A673 (cell line): Measurements from ENCODE around the gene CCM2.

Experiments used
- CTCF ChIP-seq: fragments of 300-800, 200-600 bp; sonication (generic); conservative IDR thresholded peaks from 2 replicates; pipeline ENCODE4 v1.5.1; 2017; ENCODE audit warnings: low read depth, mild to moderate bottlenecking, antibody characterized with exemption, low read length, moderate library complexity, mixed read lengths
- EZH2 ChIP-seq: fragments of 200-600 bp; sonication (generic); IDR thresholded peaks from 2 replicates; pipeline ENCODE4 v1.6.1; 2017; ENCODE audit warnings: borderline replicate concordance, low read depth, mild to moderate bottlenecking, mixed read lengths, antibody characterized with exemption, low read length; ENCODE audit not compliant: poor library complexity, severe bottlenecking

GRCh38 chr7:45035371-45035770, 35.4 kb downstream of the CCM2 start:
- TF ChIP-seq CTCF, result no peak
- no peak for TF ChIP-seq EZH2
